ENCODE results near the gene POU2AF1. TPM values are rescaled to one million over a fixed set of nuclear protein-coding genes. Genes with fewer than 3 reads are reported as not detected.

Gene POU2AF1
- total RNA-seq, 6 experiments from 2014 or later: 0.06 to 2.4 (median 0.63) TPM

GRCh38 chr11:111305162-111305802, 73.8 kb downstream of the POU2AF1 start:
- Histone ChIP-seq H3K36me3 (no peaks in the 10 kb centered on the region), H3K4me1 (peaks cover 0 to 49% (median 21%) of the 10 kb centered on the region in 4 donors), H3K4me3 (no peak overlapping the region), H3K27ac (no peak overlapping the region), H3K27me3 (no peaks in the 10 kb centered on the region), H3K9me3 (no peaks in the 10 kb centered on the region)
- DNase-seq (no peak), ATAC-seq (no peak)
- 84% methylated on average over 5 of the region's 5 CpGs for WGBS (ENCODE audit: insufficient coverage, low coverage, low lambda C conversion rate, missing lambda C conversion rate)
- intact Hi-C loops (cut with DNase I): no loop called here
- TF ChIP-seq POLR2A (IDR thresholded peaks at IDR 0.05) (no peak), CTCF (IDR thresholded peaks at IDR 0.05) (no peak)

- H3K9me3 ChIP-seq: no peaks in the 10 kb centered on the region
- no peak for TF ChIP-seq POLR2A (IDR thresholded peaks at IDR 0.05)
- TF ChIP-seq CTCF (IDR thresholded peaks at IDR 0.05): no peak
- 20% methylated on average over 4 of the region's 4 CpGs for WGBS (ENCODE audit: insufficient coverage, low coverage, low lambda C conversion rate, missing lambda C conversion rate)
- no peaks in the 10 kb centered on the region for H3K36me3 ChIP-seq
- no peaks in the 10 kb centered on the region for H3K27me3 ChIP-seq
- intact Hi-C loops (cut with DNase I): no loop called here
- H3K27ac ChIP-seq: peak overlapping the region in 1 of 3 donors; percentile 31
- H3K4me3 ChIP-seq: no peak overlapping the region
- ATAC-seq: peak; percentile 48 to 68 (median 68)
- peaks cover 0 to 52% (median 23%) of the 10 kb centered on the region in 4 donors for H3K4me1 ChIP-seq
- peak in 2 of 3 donors; percentile 51 to 60 for DNase-seq
Measured at GRCh38 chr11:111303461-111303860, 75.6 kb downstream of the POU2AF1 start.

- Histone ChIP-seq H3K9me3 (no peaks in the 10 kb centered on the region), H3K27me3 (no peaks in the 10 kb centered on the region), H3K4me3 (no peak overlapping the region), H3K27ac (no peak overlapping the region), H3K4me1 (peaks cover 0 to 44% (median 21%) of the 10 kb centered on the region in 4 donors), H3K36me3 (no peaks in the 10 kb centered on the region)
- 16% methylated on average over 2 of the region's 3 CpGs for WGBS (ENCODE audit: insufficient coverage, low coverage, low lambda C conversion rate, missing lambda C conversion rate)
- intact Hi-C loops (cut with DNase I): no loop called here
- DNase-seq: no peak
- no peak for ATAC-seq
- TF ChIP-seq POLR2A (IDR thresholded peaks at IDR 0.05) (no peak), CTCF (IDR thresholded peaks at IDR 0.05) (no peak)
Measured at GRCh38 chr11:111302298-111302697, 76.8 kb downstream of the POU2AF1 start.

Small RNA genes within 50 kb of the gene (microRNA-seq; reads per million reads assigned to microRNA genes)
- 0 reads per million in 2 donors for gene MIR4491

Small RNA genes within 50 kb of the gene (small RNA-seq; reads per million reads assigned to genes)
- 0 reads per million in 2 experiments for gene MIR4491
- gene RNU2-60P: 0 reads per million in 2 experiments

Other genes starting within 250 kb of the POU2AF1 start
- gene POU2AF2, start 133.6 kb downstream of the POU2AF1 start, total RNA-seq: not detected
- under 1 TPM; 0.39 to 0.86 (median 0.52) TPM for gene POU2AF3, start 80.7 kb downstream of the POU2AF1 start, total RNA-seq
- gene BTG4, start 133.1 kb upstream of the POU2AF1 start, total RNA-seq: not detected
- not detected for gene HOATZ, start 135.5 kb upstream of the POU2AF1 start, total RNA-seq
- gene LAYN, start 161.4 kb upstream of the POU2AF1 start, total RNA-seq: 1 to 10 TPM in 1 of 6 experiments, under 1 TPM in 5; 0.19 to 2.0 (median 0.59) TPM
- gene SIK2, start 223.2 kb upstream of the POU2AF1 start, total RNA-seq: 10 to 100 TPM; 15.4 to 39.5 (median 26.4) TPM

Data from right lobe of liver (tissue), 6 donors.